ENCODE measurements around the gene CCDC124.
"Not testable (repeated sequence)": the region's sequence is repeated elsewhere in the genome, so short reads cannot be mapped to it uniquely, and the experiment has no call there.

The CCDC124 gene

GRCh38 chr19:17986569-17986968 is 53.8 kb downstream of the CCDC124 start:
- not testable (repeated sequence) for DNase-seq (ENCODE audit: low spot score)

DNA sequence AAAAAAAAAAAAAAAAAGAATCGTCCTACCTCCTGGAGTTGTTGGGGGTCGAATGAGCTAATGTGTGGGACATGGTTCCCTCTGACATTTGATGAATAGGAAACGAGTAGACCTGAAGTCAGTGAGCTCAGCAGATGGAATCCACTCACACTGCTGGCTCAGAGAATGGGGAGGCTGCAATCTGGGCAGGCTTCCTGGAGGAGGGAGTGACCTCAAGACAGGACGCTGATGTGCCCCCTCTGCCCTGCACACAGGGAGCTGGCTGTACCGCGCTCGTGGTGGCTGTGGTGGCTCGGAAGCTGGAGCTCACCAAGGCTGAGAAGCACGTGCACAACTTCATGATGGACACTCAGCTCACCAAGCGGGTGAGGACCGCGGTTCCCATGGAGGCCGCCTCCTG is 55.3 kb downstream of the CCDC124 start:
- no peak for DNase-seq (ENCODE audit: low spot score)

GRCh38 chr19:17989425-17990094 is 56.7 kb downstream of the CCDC124 start:
- DNase-seq (ENCODE audit: low spot score) = no peak

DNA sequence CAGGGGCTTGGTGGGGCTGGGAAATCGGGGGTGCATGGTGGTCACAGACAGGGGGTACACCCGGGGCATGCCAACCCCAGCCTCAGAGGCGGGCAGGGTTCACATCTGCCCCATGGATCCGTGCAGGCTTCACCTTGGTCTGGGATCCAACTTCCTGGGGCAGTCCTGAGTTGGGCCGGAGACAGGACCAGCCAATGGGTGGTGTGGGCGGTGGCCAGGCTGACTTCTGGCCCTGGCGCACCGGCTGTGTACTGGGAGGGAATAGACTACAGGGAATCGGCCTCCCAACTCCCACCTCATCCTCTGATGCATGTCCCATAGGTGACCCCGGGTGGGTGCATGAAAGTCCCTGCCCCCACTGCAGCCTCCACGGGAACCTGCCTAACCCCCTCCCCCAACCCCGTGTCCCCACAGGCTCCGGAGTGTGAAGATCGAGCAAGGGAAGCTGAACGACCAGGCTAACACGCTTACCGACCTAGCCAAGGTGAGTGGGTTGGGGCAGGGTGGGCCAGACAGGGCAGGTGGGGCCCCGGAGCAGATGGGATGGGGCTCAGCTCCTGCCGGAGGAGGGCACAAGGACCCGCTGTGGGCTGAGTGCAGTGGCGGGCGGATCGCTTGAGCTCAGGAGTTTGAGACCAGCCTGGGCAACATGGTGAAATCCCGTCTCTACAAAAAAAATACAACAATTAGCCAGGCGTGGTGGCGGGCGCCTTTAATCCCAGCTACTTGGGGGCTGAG is 60.4 kb downstream of the CCDC124 start:
- DNase-seq (ENCODE audit: low spot score) = no peak

Measured in cerebellar cortex (tissue), 1 donor.